GM12872 (cell line): Measurements from ENCODE around the gene MANBA.

Experiments used
- TF ChIP-seq, protein P1 (sequence below): IDR thresholded peaks from 3 replicates; pipeline ENCODE4 v1.5.1; 2011; ENCODE audit warnings: low read depth, mild to moderate bottlenecking, low read length, moderate library complexity; ENCODE audit not compliant: insufficient read depth

Gene MANBA

GRCh38 chr4:102586644-102587021 lies 174.1 kb downstream of the MANBA start:
- TF ChIP-seq, protein P1, sequence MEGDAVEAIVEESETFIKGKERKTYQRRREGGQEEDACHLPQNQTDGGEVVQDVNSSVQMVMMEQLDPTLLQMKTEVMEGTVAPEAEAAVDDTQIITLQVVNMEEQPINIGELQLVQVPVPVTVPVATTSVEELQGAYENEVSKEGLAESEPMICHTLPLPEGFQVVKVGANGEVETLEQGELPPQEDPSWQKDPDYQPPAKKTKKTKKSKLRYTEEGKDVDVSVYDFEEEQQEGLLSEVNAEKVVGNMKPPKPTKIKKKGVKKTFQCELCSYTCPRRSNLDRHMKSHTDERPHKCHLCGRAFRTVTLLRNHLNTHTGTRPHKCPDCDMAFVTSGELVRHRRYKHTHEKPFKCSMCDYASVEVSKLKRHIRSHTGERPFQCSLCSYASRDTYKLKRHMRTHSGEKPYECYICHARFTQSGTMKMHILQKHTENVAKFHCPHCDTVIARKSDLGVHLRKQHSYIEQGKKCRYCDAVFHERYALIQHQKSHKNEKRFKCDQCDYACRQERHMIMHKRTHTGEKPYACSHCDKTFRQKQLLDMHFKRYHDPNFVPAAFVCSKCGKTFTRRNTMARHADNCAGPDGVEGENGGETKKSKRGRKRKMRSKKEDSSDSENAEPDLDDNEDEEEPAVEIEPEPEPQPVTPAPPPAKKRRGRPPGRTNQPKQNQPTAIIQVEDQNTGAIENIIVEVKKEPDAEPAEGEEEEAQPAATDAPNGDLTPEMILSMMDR, result no peak

DNA sequence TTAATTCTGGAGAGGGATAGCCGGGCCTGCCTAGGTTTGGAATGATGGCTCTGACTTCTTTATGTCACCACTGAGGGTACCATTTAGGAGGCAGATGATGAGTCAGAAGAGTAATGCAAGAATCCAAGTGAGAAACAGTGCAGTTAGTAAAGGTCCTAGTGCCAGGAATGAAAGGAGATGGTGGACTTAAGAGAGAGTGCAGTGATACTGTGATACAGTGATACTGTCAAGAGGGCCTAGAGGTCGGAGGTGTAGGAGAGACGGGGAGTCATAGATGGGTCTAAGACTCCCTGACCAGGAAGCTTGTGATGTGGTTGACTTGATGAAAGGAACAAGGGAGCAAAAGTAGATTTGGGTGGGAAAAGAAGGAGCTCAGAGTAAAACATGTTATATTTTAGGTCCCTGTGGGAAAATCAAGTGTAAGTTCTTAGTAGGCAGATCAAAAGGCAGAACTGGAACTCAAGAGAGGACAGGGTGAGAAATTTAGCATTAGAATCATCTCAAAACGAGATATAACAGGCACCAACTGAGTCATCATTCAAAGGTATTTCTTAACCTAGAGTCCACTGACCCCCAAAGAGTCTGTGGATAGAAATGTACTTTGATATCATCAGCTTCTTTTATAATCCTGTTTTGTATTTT lies 174.6 kb downstream of the MANBA start:
- TF ChIP-seq, protein P1, result no peak

GRCh38 chr4:102585329-102585728 lies 175.4 kb downstream of the MANBA start:
- TF ChIP-seq, protein P1, result no peak

DNA sequence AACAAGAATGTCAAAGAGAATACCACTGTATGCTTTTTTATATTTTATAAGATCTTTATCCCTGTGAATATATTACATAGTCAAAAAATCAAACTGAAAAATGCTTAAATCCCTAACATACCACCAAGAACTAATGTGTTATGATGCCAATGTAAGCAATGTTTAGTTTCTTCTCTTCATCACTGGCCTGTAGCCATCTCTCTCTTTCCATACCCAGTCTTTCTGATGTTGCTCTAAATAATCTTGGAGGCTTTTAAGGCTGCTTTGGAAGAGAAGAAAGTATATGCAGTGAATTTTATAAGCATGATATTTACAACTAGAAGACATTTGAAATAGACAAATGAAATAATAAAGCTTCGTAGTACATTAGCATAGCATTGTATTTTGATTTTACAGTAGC lies 176.7 kb downstream of the MANBA start:
- TF ChIP-seq, protein P1, result no peak
